ENCODE data around the gene TMEM179. TPM values are rescaled to one million over a fixed set of nuclear protein-coding genes. Genes with fewer than 3 reads are reported as not detected.

The TMEM179 gene
- total and polyA plus RNA-seq, 10 of the 15 experiments (the other 5 are each of a cell fraction or from before 2014, with no cell fraction given): not detected

- TF ChIP-seq, protein P1, sequence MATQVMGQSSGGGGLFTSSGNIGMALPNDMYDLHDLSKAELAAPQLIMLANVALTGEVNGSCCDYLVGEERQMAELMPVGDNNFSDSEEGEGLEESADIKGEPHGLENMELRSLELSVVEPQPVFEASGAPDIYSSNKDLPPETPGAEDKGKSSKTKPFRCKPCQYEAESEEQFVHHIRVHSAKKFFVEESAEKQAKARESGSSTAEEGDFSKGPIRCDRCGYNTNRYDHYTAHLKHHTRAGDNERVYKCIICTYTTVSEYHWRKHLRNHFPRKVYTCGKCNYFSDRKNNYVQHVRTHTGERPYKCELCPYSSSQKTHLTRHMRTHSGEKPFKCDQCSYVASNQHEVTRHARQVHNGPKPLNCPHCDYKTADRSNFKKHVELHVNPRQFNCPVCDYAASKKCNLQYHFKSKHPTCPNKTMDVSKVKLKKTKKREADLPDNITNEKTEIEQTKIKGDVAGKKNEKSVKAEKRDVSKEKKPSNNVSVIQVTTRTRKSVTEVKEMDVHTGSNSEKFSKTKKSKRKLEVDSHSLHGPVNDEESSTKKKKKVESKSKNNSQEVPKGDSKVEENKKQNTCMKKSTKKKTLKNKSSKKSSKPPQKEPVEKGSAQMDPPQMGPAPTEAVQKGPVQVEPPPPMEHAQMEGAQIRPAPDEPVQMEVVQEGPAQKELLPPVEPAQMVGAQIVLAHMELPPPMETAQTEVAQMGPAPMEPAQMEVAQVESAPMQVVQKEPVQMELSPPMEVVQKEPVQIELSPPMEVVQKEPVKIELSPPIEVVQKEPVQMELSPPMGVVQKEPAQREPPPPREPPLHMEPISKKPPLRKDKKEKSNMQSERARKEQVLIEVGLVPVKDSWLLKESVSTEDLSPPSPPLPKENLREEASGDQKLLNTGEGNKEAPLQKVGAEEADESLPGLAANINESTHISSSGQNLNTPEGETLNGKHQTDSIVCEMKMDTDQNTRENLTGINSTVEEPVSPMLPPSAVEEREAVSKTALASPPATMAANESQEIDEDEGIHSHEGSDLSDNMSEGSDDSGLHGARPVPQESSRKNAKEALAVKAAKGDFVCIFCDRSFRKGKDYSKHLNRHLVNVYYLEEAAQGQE (IDR thresholded peaks at IDR 0.05; ENCODE audit: low read depth, low read length): no peak
- TF ChIP-seq NRF1 (conservative IDR thresholded peaks at IDR 0.05; ENCODE audit: low read depth, low read length) (no peak), NFIC (IDR thresholded peaks at IDR 0.05; ENCODE audit: low read depth, low read length) (no peak), KDM1A (IDR thresholded peaks at IDR 0.05; ENCODE audit: borderline replicate concordance) (no peak), ZBED1 (IDR thresholded peaks at IDR 0.05; ENCODE audit: borderline replicate concordance) (no peak), HDGF (IDR thresholded peaks at IDR 0.05) (0 out of 2 replicates have a peak, but pooled peaks have one; percentile 26), GABPA (IDR thresholded peaks at IDR 0.05; ENCODE audit: low read depth) (no peak), RCOR1 (conservative IDR thresholded peaks at IDR 0.05; ENCODE audit: low read depth, low read length) (no peak), MEF2B (IDR thresholded peaks at IDR 0.05; ENCODE audit: partially characterized antibody, poor library complexity, severe bottlenecking) (peak; percentile 30), POLR2AphosphoS5 (IDR thresholded peaks at IDR 0.05; ENCODE audit: low read length) (no peak), RAD21 (IDR thresholded peaks at IDR 0.05; ENCODE audit: insufficient read depth, low read depth, low read length) (peak; percentile 98), BRCA1 (IDR thresholded peaks at IDR 0.05; ENCODE audit: low read depth, low read length) (no peak), E4F1 (IDR thresholded peaks at IDR 0.05; ENCODE audit: borderline replicate concordance, partially characterized antibody) (no peak), IRF5 (IDR thresholded peaks at IDR 0.05; ENCODE audit: borderline replicate concordance) (no peak)
- TF ChIP-seq, protein P2, sequence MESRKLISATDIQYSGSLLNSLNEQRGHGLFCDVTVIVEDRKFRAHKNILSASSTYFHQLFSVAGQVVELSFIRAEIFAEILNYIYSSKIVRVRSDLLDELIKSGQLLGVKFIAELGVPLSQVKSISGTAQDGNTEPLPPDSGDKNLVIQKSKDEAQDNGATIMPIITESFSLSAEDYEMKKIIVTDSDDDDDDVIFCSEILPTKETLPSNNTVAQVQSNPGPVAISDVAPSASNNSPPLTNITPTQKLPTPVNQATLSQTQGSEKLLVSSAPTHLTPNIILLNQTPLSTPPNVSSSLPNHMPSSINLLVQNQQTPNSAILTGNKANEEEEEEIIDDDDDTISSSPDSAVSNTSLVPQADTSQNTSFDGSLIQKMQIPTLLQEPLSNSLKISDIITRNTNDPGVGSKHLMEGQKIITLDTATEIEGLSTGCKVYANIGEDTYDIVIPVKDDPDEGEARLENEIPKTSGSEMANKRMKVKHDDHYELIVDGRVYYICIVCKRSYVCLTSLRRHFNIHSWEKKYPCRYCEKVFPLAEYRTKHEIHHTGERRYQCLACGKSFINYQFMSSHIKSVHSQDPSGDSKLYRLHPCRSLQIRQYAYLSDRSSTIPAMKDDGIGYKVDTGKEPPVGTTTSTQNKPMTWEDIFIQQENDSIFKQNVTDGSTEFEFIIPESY (IDR thresholded peaks at IDR 0.05): no peak
- TF ChIP-seq, protein P3, sequence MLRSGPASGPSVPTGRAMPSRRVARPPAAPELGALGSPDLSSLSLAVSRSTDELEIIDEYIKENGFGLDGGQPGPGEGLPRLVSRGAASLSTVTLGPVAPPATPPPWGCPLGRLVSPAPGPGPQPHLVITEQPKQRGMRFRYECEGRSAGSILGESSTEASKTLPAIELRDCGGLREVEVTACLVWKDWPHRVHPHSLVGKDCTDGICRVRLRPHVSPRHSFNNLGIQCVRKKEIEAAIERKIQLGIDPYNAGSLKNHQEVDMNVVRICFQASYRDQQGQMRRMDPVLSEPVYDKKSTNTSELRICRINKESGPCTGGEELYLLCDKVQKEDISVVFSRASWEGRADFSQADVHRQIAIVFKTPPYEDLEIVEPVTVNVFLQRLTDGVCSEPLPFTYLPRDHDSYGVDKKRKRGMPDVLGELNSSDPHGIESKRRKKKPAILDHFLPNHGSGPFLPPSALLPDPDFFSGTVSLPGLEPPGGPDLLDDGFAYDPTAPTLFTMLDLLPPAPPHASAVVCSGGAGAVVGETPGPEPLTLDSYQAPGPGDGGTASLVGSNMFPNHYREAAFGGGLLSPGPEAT (IDR thresholded peaks at IDR 0.05; ENCODE audit: low read depth): no peak
Measured at GRCh38 chr14:104650057-104650980, 45.7 kb upstream of the TMEM179 start (continued).
